ENCODE data around the gene FBLN2. TPM values are rescaled to one million over a fixed set of nuclear protein-coding genes. Genes with fewer than 3 reads are reported as not detected.

FBLN2 gene
- total and polyA plus RNA-seq, 7 donors, result 12.8 to 59.4 (median 24.9) TPM

DNA sequence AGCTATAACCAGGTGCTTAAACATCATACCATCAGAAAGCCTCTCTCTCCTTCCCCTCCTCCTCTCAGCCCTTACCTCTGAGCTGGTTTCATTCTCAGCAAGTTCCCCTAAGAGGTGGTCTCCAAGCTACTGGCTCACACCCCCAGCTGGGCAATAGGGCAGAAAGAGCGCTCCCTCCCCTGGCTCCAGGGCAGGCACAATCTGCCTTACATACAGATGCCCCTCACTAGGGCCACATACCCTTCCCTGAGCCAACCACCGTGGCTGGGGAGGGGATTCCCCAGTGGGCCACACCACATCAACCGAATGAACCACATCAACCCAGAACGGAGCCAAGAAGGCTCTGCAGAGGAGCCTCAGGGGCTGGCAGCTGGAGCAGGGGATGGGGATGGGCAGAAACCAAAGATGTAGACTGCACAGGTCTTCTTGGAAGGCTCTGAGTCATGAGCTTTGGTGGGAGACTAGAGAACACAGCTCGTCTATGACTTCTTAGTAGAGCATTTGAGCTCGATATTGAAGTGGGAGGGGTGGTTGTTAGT, 4.6 kb upstream of the FBLN2 start:
- peak; percentile 43 to 55 for DNase-seq
- peak overlapping the region; percentile 16 for H3K27ac ChIP-seq

DNA sequence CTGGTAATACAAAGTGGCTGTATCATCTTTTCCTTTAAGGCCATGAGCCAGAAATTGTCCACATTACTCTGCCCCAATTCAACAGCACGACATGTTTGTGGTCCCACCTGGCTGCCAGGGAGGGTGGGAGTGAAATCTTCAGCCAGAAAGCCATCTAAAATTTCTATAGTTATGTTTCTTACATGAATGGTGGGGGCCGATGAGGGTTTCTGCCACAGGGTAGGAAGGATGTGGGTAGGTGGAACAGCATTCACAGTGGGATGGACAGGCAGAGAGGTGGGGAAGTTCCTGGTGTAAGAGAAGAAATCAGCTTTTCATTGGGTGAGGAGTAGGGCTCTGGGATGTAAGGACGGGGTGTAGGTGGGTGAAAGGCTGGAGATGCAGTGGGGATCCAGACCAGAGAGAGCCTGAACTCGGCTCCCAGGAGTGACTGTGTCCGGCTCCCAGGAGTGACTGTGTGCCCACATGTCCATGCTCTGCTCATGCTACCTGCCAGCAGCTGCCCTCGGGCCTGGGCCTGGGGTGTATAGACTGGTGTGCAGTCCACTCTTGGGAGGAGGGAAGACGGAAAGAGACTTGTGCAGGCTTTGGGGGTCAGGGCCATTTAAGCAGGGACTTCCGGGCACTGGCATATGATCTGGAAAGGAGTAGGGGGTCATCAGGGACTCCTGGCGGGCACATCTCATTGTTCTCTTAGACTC, 3.8 kb upstream of the FBLN2 start:
- WGBS, 3 donors, result 67 to 82% (median 72%) methylated on average over 9 of the region's 9 CpGs
- intact Hi-C loops (cut with DNase I), result no loop called here
- TF ChIP-seq, protein P1, sequence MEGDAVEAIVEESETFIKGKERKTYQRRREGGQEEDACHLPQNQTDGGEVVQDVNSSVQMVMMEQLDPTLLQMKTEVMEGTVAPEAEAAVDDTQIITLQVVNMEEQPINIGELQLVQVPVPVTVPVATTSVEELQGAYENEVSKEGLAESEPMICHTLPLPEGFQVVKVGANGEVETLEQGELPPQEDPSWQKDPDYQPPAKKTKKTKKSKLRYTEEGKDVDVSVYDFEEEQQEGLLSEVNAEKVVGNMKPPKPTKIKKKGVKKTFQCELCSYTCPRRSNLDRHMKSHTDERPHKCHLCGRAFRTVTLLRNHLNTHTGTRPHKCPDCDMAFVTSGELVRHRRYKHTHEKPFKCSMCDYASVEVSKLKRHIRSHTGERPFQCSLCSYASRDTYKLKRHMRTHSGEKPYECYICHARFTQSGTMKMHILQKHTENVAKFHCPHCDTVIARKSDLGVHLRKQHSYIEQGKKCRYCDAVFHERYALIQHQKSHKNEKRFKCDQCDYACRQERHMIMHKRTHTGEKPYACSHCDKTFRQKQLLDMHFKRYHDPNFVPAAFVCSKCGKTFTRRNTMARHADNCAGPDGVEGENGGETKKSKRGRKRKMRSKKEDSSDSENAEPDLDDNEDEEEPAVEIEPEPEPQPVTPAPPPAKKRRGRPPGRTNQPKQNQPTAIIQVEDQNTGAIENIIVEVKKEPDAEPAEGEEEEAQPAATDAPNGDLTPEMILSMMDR (IDR thresholded peaks at IDR 0.05), result no peak

More for the DNA sequence above, 4.6 kb upstream of the FBLN2 start:
- peak in 1 of 4 donors; percentile 15 for ATAC-seq
- H3K4me1 ChIP-seq, result no peaks in the 10 kb centered on the region
- intact Hi-C loops (cut with DNase I), result no loop called here
- H3K27me3 ChIP-seq (ENCODE audit: insufficient read depth in 3 of 3, low read length in 2 of 3), result peaks cover 0 to 22% (median 4%) of the 10 kb centered on the region in 3 donors
- TF ChIP-seq, protein P1 (IDR thresholded peaks at IDR 0.05), result no peak
- no peaks in the 10 kb centered on the region for H3K36me3 ChIP-seq (ENCODE audit: insufficient read depth in 1 of 2, low read depth in 1 of 2)
- no peak overlapping the region for H3K4me3 ChIP-seq
- 50 to 60% (median 57%) methylated on average over 6 of the region's 6 CpGs for WGBS, 3 donors
- H3K9me3 ChIP-seq, result no peaks in the 10 kb centered on the region

DNA sequence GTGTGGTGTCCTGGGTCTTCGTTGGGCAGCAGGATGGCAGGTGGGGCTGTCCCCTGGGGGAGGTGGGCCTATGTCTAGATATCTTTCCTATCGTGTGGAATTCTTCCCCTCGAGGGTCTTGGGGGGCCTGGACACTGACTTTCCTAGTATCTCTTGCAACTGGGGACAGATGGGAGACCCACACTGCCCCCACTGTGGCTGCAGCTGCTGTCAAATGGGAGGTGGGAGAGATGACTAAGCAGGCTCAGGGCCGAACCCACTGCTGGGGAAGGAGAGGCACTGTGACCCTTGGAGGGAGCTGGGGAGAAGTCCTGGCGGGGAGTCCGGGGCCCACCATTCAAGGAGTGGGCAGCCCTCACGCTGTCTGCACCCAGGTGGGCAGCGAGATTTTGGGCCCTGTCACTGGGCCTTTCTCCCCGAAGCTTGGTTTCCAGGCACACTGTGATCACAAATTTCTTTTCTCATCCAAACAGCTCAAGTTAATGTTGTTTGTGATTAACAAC, 2.9 kb upstream of the FBLN2 start:
- ATAC-seq, result no peak
- 84 to 89% (median 86%) methylated on average over 9 of the region's 9 CpGs for WGBS, 3 donors
- peaks cover 0 to 29% (median 7%) of the 10 kb centered on the region in 3 donors for H3K27me3 ChIP-seq (ENCODE audit: insufficient read depth in 3 of 3, low read length in 2 of 3)

More for the DNA sequence above, 3.8 kb upstream of the FBLN2 start:
- ATAC-seq (no peak), DNase-seq (peak in 1 of 2 donors; percentile 40)
- H3K27ac ChIP-seq, result no peak overlapping the region
- no peak overlapping the region for H3K4me3 ChIP-seq
- peaks cover 0 to 29% (median 7%) of the 10 kb centered on the region in 3 donors for H3K27me3 ChIP-seq (ENCODE audit: insufficient read depth in 3 of 3, low read length in 2 of 3)
- H3K9me3 ChIP-seq, result no peaks in the 10 kb centered on the region
- no peaks in the 10 kb centered on the region for H3K36me3 ChIP-seq (ENCODE audit: insufficient read depth in 1 of 2, low read depth in 1 of 2)
- H3K4me1 ChIP-seq, result no peaks in the 10 kb centered on the region

DNA sequence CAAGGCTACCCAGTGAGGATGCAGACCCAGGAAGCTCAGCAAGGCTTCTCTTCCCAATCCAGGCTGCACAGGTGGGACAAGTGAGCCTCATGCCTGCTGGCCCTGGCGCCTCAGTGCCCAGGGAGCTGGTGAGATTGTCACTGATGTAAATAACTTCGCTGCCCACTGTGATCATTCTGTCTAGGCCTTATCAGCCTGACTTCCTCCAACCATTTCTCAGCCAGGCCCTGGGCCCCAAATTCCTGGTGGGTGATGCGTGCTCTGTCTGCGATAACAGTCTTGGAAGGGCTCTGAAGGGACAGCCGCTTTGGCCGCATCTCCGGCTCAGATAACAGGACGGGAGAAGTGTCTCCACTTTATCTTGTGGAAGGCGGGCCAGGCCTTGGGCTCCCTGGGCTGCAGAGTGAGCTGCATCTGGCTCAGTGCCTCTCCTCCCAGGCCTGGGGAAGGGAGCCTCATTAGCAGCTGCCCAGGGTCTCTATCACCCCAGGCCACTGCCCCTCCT, 2.2 kb upstream of the FBLN2 start:
- no peaks in the 10 kb centered on the region for H3K9me3 ChIP-seq
- no peak overlapping the region for H3K4me3 ChIP-seq
- no peak overlapping the region for H3K27ac ChIP-seq
- peak in 1 of 2 donors; percentile 45 for DNase-seq
- intact Hi-C loops (cut with DNase I), result no loop called here
- ATAC-seq, result no peak
- TF ChIP-seq, protein P1 (IDR thresholded peaks at IDR 0.05), result no peak
- no peaks in the 10 kb centered on the region for H3K4me1 ChIP-seq
- 80 to 87% (median 85%) methylated on average over 9 of the region's 9 CpGs for WGBS, 3 donors
- H3K27me3 ChIP-seq (ENCODE audit: insufficient read depth in 3 of 3, low read length in 2 of 3), result peaks cover 0 to 29% (median 7%) of the 10 kb centered on the region in 3 donors
- no peaks in the 10 kb centered on the region for H3K36me3 ChIP-seq (ENCODE audit: insufficient read depth in 1 of 2, low read depth in 1 of 2)

More for the DNA sequence above, 2.9 kb upstream of the FBLN2 start:
- Histone ChIP-seq H3K36me3 (ENCODE audit: insufficient read depth in 1 of 2, low read depth in 1 of 2) (no peaks in the 10 kb centered on the region), H3K27ac (no peak overlapping the region), H3K4me1 (no peaks in the 10 kb centered on the region), H3K9me3 (no peaks in the 10 kb centered on the region), H3K4me3 (no peak overlapping the region)
- intact Hi-C loops (cut with DNase I), result no loop called here
- TF ChIP-seq, protein P1 (IDR thresholded peaks at IDR 0.05), result no peak
- peak in 1 of 2 donors; percentile 40 for DNase-seq
